Stimulated activated CD4-positive, alpha-beta T cell treated with anti-CD3 and anti-CD28 coated beads, Interleukin-1b, Interleukin-23, amount 100 ng/mL, for 48 hours (primary cell): ENCODE results near the gene FBH1.
A peak's percentile ranks its signal among the peaks of the same experiment; 100 is the strongest.
"Not testable (repeated sequence)": the region's sequence is repeated elsewhere in the genome, so short reads cannot be mapped to it uniquely, and the experiment has no call there.

ENCODE experiments used
- DNase-seq: peaks from one replicate; pipeline ENCODE4 v3.0.0-alpha.2; 2020

Gene FBH1

DNA sequence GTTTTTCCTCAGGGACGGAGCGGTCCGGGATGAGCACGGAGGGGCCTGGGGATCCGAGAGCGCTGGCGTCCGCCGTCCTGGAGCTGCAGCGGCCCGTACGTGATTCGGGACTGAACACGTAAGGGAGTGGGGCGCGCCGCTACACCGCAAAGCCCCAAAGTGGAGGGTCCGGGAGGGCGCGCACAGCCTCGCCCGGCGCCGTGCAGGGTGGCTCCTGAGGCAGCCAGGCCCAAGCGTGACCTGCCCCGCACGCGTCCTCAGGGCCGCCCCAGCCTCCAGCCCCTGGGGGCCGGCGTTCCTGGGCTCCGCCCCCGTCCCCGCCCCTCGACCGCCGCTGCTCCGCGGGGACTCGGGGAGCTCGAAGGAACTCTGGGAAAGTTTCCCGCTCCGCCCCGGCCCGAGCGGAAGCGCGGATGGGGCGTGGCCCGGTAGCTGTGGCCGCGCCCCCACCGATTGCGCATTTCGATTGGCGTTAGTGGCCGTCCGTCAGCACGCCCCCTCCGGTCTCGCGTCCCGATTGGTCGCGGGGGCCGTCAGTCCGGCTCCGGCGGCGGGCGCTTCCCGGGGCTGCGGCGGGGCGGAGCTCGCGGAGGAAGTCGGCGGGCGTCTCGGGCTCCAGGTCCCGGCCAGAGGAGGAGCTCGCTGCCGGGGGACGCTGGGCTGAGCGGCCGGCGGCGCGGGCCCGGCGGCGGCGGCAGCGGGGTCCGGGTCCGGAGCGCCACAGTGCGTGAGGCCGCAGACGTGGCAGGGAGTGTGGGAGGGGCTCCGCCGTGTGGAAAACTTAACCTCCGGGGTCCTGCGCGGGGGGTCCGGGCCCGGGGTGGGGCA is at the start of gene FBH1, which contains the start of gene ANKRD16:
FBH1 (plus strand) TSS at position 620 of the 828 bp plus-strand sequence; CDS start at position 723, 103 bp downstream.
ANKRD16 (minus strand) TSS at position 270 of the 828 bp plus-strand sequence. CDS start 539 bp downstream, outside the sequence.
- DNase-seq: peak; percentile 97

DNA sequence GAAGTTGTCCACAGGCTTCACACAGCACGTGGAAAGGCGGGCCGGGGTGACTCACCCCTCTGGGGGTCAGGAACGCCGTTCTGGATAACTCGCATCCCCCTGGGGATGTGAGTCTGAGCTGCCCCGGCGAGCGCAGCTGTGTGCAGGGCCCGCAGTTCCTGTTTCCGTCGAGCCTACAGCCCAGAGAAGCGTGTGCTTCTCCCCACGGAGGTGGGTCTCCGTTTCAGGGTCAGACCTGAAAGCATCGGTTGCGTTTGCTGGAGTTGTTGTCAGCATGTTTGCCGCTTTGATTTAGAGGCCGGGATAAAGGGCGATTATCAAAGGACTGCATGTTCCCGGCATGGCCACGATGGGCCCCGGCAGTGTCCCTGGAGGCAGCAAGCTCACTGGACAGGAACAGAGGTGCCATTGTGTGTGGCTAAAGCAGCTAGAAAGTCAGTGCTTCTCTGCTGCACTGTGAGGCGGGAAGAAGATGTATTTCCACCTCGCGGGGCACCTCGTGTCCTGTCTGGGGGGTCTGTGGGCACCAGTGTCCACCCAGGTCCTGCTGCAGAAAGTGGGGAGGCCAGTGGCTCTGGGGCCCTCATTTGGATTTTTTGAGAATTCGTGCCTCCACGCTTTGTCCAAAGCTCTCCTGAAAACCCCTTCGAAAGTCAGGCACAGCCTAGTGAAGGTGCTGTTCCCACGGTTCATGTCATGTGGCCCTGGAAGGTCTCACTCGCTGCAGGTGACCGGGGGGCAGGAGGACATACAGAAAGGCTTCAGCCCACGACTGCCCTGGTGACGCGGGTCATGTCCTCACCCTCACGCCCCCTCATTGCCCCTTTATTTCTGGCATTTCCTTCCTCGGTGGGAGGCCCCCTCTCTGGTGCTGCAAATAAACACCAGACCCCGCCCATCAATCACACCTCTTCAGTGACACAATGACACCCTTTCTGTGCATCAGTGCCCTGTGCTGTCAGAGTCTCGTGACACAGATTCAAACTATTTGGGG is 49.4 kb upstream of the FBH1 start:
- no peak for DNase-seq

GRCh38 chr10:5841965-5842364 is 48.1 kb upstream of the FBH1 start:
- no peak for DNase-seq

DNA sequence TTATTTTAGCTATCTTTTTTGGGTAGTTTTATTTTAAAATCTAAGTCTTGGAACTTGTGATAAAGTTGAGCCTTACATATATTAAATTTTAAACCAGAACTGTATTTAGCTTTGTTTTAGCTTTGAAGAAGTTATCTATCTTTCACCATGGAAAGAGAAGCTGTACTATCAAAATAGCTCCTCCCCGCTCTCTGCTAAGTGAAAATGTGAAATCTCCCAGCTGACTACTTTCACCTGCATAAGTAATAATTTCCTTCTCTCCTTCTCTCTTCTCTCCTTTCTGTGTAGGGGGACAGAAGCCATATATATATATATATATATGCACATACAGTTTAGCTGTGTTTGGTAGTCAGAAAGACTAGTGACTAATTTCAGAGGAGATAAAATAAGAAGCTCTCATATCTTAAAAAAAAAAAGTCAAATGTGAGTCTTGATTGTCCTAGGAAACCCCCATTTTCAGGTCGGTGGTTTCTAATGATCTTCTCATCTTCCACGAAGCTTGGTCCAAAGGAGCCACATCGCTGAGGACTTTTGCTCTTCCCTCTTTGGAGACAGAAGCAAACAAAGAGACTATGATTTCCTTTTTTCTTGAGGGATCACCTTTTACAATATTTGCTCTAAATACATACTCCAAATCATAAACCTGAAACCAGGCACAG is 46.2 kb upstream of the FBH1 start:
- no peak for DNase-seq

DNA sequence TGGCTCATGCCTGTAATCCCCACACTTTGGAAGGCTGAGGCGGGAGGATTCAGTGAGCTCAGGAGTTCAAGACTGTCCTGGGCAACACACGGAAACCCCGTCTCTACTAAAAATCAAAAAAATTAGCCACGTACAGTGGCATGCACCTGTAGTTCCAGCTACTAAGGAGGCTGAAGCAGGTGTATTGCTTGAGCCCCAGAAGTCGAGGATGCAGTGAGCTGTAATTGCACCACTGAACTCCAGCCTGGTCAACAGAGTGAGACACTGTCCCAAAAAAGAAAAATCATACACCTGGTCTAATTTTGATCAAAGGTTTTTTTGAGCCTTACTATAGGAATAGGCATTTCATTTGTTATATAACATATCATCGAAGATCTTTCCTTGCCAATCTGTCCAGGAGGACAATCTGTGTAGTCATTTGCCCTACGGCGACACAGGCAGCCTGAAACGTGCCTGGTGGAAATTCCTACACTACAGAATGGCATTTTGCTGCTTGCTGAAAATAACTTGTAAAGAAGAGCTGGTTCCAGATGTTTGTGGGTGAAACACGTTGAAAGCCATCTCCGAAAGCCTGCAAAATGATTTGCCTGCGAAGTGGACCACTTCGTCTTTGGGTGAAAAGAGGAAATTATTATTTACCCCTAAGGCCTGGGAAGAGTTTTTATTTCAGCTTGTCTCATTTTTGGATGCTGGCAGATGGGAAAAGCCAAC is 45.5 kb upstream of the FBH1 start:
- DNase-seq: no peak

DNA sequence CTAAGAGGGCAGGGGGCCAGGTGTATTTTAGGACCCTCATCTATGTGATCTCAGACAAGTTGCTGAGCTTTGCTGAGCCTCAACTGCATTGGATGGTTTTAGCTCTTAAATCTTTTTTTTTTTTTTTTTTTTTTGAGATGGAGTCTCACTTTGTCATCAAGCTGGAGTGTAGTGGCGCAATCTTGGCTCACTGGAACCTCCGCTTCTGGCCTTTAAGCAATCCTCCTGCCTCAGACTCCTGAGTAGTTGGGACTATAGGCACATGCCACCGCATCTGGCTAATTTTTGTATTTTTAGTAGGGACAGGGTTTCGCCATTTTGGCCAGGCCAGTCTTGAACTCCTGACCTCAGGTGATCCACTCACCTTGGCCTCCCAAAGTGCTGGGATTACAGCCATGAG is 43.4 kb upstream of the FBH1 start:
- not testable (repeated sequence) for DNase-seq

DNA sequence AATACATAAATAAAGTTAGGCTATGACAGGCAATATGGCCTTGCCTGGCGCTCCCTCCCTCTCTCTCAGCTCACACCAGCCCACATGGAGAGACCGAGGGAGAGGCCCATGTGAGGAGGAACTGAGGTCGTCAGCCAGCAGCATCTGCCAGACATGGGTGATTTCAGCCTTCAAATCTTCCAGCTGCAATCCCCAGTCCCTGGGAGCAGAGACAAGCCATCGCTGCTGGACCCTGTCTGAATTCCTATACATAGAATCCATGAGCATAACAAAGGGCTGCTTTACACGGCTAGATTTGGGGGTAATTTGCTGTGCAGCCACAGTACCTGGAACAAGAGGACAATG is 35.9 kb upstream of the FBH1 start:
- no peak for DNase-seq

DNA sequence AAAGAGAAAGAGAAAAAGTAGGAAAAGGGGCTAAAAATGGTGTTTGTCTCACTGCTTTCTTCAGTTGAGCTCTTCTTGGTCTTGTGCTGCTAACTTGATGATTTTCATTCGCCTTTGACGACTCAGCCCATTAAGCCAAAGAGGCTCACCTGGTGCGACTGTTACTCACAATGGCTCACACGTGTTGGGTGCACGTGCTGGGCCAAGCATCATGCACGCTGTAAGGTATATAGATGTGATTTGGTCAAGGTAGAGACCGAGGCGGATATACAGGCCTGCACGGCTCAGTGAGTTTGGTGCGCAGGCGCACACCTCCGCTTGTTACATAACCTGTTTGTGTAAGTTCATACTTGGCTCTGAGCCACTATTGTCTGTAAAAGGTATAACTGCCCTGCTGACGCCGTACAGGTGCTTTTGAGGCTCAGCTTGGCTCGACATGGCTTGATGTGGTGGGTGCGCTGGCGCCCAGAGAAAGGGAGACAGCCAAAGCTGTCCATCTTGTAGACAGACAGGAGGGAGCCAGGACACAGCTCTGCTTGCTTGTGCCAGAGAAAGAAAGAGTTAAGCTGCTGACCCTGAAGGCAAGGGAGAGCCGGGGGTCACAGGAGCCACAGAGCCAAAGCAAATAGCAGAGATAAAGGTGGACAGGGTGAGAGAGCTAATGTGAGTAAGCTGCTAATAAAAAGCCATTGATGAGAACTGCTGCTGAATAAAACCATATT is 33.9 kb upstream of the FBH1 start:
- DNase-seq: no peak

GRCh38 chr10:5856701-5857004 is 33.4 kb upstream of the FBH1 start:
- no peak for DNase-seq

GRCh38 chr10:5858811-5859210 is 31.2 kb upstream of the FBH1 start:
- no peak for DNase-seq

DNA sequence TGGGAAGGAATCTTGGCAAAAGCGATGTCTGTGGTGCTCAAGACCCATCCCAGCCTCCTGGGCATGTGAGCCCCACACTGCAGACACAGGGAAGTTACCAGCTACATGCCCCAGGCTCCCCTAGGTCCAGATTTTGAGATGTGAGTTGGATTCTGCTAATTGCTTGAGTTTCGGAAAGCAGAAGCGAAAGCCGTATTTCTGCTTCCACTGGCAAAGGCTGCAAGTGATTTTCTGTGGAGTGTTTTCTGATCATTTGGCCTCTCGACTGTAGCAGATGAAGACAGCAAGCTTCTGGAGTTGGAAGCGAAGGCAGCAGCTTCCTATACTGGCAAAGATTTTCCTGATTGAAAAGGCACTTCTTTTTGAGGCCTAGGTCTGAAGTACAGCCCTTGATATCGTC is 30.0 kb upstream of the FBH1 start:
- no peak for DNase-seq

GRCh38 chr10:5862360-5862961 is 27.6 kb upstream of the FBH1 start:
- no peak for DNase-seq

DNA sequence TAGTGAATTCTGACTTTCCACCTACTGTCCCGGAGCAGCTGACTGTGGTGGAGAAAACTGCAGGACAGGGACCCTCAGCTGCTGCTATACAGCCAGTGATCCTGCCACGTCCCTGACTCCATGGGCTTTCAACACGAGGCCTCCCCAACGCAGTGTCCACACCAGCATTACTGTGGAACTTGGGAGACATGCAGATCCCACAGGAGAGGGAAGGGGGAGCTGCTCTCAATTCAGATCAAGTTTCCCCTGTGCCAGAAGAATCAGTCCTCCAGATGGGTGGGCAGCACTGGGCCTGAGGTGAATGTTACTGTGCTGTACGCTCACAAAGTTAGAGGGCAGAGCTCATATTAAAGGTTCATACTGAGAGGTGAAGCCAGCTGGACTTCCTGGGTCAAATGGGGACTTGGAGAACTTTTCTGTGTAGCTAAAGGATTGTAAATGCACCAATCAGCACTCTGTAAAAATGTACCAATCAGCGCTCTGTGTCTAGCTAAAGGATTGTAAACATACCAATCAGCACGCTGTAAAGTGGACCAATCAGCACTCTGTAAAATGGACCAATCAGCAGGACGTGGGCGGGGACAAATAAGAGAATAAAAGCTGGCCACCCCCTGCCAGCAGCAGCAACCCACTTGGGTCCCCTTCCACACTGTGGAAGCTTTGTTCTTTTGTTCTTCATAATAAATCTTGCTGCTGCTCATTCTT is 26.9 kb upstream of the FBH1 start:
- DNase-seq: not testable (repeated sequence)

DNA sequence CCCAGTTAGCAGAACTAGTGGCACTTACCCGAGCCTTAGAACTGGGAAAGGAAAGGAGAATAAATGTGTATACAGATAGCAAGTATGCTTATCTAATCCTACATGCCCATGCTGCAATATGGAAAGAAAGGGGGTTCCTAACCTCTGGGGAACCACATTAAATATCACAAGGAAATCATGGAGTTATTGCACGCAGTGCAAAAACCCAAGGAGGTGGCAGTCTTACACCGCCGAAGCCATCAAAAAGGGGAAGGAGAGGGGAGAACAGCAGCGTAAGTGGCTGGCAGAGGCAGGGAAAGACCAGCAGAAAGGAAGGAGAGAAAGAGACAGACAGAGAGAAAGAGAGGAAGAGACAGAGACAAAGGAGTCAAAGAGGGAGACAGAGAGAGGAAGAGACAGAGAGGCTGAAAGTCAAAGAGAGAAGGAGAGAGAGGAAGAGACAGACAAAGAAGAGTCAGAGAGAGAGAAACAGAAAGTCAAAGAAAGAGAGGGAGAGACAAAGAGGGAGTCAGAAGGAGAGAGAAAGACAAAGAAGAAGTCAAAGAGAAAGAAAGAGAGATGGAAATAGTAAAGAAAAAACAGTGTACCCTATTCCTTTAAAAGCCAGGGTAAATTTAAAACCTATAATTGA is 23.5 kb upstream of the FBH1 start:
- DNase-seq: not testable (repeated sequence)

DNA sequence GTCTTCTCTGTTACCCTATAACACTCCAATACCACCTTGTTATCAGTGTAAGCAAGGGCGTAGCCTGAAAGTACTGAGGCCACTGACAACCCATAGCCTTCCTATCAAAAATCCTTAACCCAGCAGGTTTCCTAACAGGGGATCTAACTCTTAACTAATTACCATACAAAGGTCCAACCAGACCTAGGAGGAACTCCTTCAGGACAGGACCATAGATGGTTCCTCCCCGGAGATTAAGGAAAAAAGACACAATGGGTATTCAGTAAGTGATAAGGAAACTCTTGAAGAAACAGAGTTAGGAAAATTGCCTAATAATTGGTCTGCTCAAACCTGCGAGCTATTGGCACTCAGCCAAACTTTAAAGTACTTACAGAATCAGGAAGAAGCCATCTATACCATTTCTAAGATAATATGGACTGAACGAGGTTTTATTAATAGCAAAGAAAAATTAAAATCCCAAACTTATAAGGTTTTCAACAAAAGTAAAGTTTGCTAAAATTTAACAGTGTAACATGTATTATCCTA is 22.9 kb upstream of the FBH1 start:
- DNase-seq: not testable (repeated sequence)

DNA sequence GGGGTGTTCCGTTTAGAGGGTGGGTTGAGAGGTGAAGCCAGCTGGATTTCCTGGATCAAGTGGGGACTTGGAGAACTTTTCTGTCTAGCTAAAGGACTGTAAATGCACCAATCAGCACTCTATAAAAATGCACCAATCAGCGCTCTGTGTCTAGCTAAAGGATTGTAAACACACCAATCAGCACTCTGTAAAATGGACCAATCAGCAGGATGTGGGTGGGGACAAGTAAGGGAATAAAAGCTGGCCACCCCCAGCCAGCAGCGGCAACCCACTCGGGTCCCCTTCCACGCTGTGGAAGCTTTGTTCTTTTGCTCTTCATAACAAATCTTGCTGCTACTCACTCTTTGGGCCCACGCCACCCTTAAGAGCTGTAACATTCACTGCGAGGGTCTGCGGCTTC is 21.7 kb upstream of the FBH1 start:
- DNase-seq: not testable (repeated sequence)

GRCh38 chr10:5869156-5869555 is 20.9 kb upstream of the FBH1 start:
- DNase-seq: no peak

- DNase-seq: no peak
These were observed 18.4 kb upstream of the FBH1 start for GRCh38 chr10:5871596-5871995.

- peak; percentile 63 for DNase-seq
These were observed 16.5 kb upstream of the FBH1 start for GRCh38 chr10:5873515-5873995.
